Endothelial cell of umbilical vein (primary cell): ENCODE data around the gene LRP1. TPM values are rescaled to one million over a fixed set of nuclear protein-coding genes. Genes with fewer than 3 reads are reported as not detected.

Experiments used
- BruUV-seq: library from RNA; stranded (reverse); fragments of 400-500 nt; replicated peaks from 2 replicates; lab custom pipeline; 2021; lab: Mats Ljungman, UMichigan
- CTCF ChIA-PET: fragments of 300-600, 350-600 bp; sonication (Branson Sonifier 250); formaldehyde crosslinking; loops from one replicate; lab custom pipeline; 2021; ENCODE audit warnings: antibody characterized with exemption, inconsistent platforms; lab: Charles Lee
- POLR2A ChIA-PET: fragments of 300-600, 350-600 bp; sonication (Branson Sonifier 250); formaldehyde crosslinking; loops from one replicate; lab custom pipeline; 2021; ENCODE audit warnings: antibody characterized with exemption, inconsistent platforms; lab: Charles Lee
- DNase-seq: peaks from one replicate; pipeline ENCODE4 v3.0.0-alpha.2; 2011; ENCODE audit warnings: low read depth, low spot score
- FAIRE-seq: peaks from 2 replicates; lab custom pipeline; 2011; peaks lifted over from hg19 to GRCh38; lab: Jason Lieb, UNC
- H2AFZ ChIP-seq: 2 replicates; pipeline ENCODE4 v1.6.0; 2012; ENCODE audit warnings: low read depth, low read length, control low read depth, inconsistent platforms
- H3K27ac ChIP-seq: 2 replicates; pipeline ENCODE4 v1.5.1; 2011; ENCODE audit warnings: low read depth, mild to moderate bottlenecking, control low read depth, low read length, moderate library complexity; ENCODE audit not compliant: insufficient read depth
- H3K27me3 ChIP-seq, 2 experiments: 2 replicates each; pipeline versions ENCODE4 v1.6.0 to v1.6.1; 2011; ENCODE audit warnings: low read length in 2 of 2, mixed read lengths in 1 of 2; ENCODE audit not compliant: control insufficient read depth in 2 of 2, insufficient read depth in 2 of 2
- H3K36me3 ChIP-seq, 2 experiments: 2 replicates in 1 of 2; 3 replicates in 1 of 2; pipeline ENCODE4 v1.5.1; 2011; ENCODE audit warnings: low read length in 2 of 2, mild to moderate bottlenecking in 1 of 2, moderate library complexity in 1 of 2; ENCODE audit not compliant: control insufficient read depth in 2 of 2, insufficient read depth in 2 of 2; ENCODE audit errors: extremely low read depth in 1 of 2
- H3K4me1 ChIP-seq: 3 replicates; pipeline ENCODE4 v1.5.1; 2011; ENCODE audit warnings: mild to moderate bottlenecking, low read length; ENCODE audit not compliant: control insufficient read depth, insufficient read depth; ENCODE audit errors: extremely low read depth
- H3K4me2 ChIP-seq: 2 replicates; pipeline ENCODE4 v1.6.1; 2011; ENCODE audit warnings: low read length, control low read depth, mixed read lengths; ENCODE audit not compliant: insufficient read depth
- H3K4me3 ChIP-seq, 3 experiments: fragments of 200-600 bp in 1 of 3; sonication (generic), shearing (Covaris generic) in 1 of 3; replicated peaks in 1 of 3; 2 replicates each; pipeline ENCODE4 v1.5.1; 2011 to 2016; ENCODE audit warnings: control low read depth in 3 of 3, low read length in 3 of 3, mild to moderate bottlenecking in 2 of 3, inconsistent platforms in 1 of 3, low read depth in 1 of 3, moderate library complexity in 1 of 3; ENCODE audit not compliant: insufficient read depth in 1 of 3
- H3K79me2 ChIP-seq: 2 replicates; pipeline ENCODE4 v1.6.0; 2012; ENCODE audit warnings: low read length, inconsistent platforms; ENCODE audit not compliant: control insufficient read depth, insufficient read depth
- H3K9ac ChIP-seq: replicated peaks from 2 replicates; pipeline ENCODE3; 2011; ENCODE audit warnings: low read length, control low read depth; ENCODE audit not compliant: insufficient read depth; ENCODE audit errors: extremely low read depth
- H3K9me1 ChIP-seq: replicated peaks from 3 replicates; pipeline ENCODE4 v1.6.0; 2011; ENCODE audit warnings: mild to moderate bottlenecking, low read length; ENCODE audit not compliant: control insufficient read depth, insufficient read depth; ENCODE audit errors: extremely low read depth
- H3K9me3 ChIP-seq: replicated peaks from 2 replicates; pipeline ENCODE4 v1.5.1; 2012; ENCODE audit warnings: low read length, inconsistent platforms; ENCODE audit not compliant: control insufficient read depth, insufficient read depth
- H4K20me1 ChIP-seq: replicated peaks from 2 replicates; pipeline ENCODE3; 2011; ENCODE audit warnings: mild to moderate bottlenecking, low read length; ENCODE audit not compliant: control insufficient read depth, insufficient read depth; ENCODE audit errors: extremely low read depth
- CTCF ChIP-seq, 2 donors: IDR thresholded peaks; 1 replicate in 1 of 2; 2 replicates in 1 of 2; pipeline ENCODE4 v1.5.1; 2011; ENCODE audit warnings: low read length in 2 of 2, mild to moderate bottlenecking in 2 of 2, moderate library complexity in 2 of 2, control low read depth in 1 of 2, inconsistent platforms in 1 of 2, low read depth in 1 of 2; ENCODE audit not compliant: insufficient read depth in 1 of 2; ENCODE audit errors: extremely low read depth in 1 of 2
- EZH2 ChIP-seq: IDR thresholded peaks from 2 replicates; pipeline ENCODE4 v1.6.1; 2012; ENCODE audit warnings: borderline replicate concordance, low read depth, mild to moderate bottlenecking, moderate library complexity, low read length, inconsistent platforms; ENCODE audit not compliant: severe bottlenecking
- FOS ChIP-seq: IDR thresholded peaks from 2 replicates; pipeline ENCODE4 v1.6.1; 2011; ENCODE audit warnings: mild to moderate bottlenecking, low read length, moderate library complexity, borderline replicate concordance; ENCODE audit not compliant: insufficient read depth
- JUN ChIP-seq: IDR thresholded peaks from 2 replicates; pipeline ENCODE4 v1.6.1; 2011; ENCODE audit warnings: borderline replicate concordance, low read depth; ENCODE audit not compliant: insufficient read length, insufficient read depth
- MYC ChIP-seq: IDR thresholded peaks from one replicate; pipeline ENCODE4 v1.6.1; 2011; ENCODE audit warnings: mild to moderate bottlenecking, low read depth, low read length
- dilution Hi-C: fragments of 300-500 bp; cut with MboI; formaldehyde crosslinking; loops from one replicate; pipeline ENCODE4 v1.15.0; 2019; ENCODE audit warnings: low sequenced_read_pairs; ENCODE audit not compliant: extremely low pct_ligation_motif_present
- intact Hi-C: fragments of 100-400 bp; cut with micrococcal nuclease; formaldehyde crosslinking; loops from one replicate; pipeline ENCODE4 v1.10.0; 2022
- polyA plus RNA-seq, 4 experiments: library from polyadenylated mRNA; depleted of rRNA in 3 of 4; stranded (reverse) in 3 of 4; unstranded in 1 of 4; fragments of >200 nt; gene quantifications; 2 replicates each; pipeline versions ENCODE4 v1.2.1 to v1.2.3, GENCODE V29; 2011 to 2012; ENCODE audit warnings: missing spikeins in 1 of 4
- total RNA-seq: library from RNA; stranded (reverse); gene quantifications from 2 replicates; pipeline ENCODE4 v1.2.3, GENCODE V29; 2021
- TF ChIP-seq, protein P1 (sequence below): IDR thresholded peaks from 2 replicates; pipeline ENCODE4 v1.6.1; 2011; ENCODE audit not compliant: insufficient read depth, insufficient read length

Gene LRP1
- total and polyA plus RNA-seq, 2 donors (not counting 3 experiments of a cell fraction or from before 2014, with no cell fraction given): 1.6 to 4.6 TPM

GRCh38 chr12:57242329-57242690 lies 114.0 kb downstream of the LRP1 start:
- intact Hi-C loops (loop anchor here (5.0 kb wide), 2 partner anchors 115 to 130 kb away; partner anchors contain the start of genes LRP1 and STAT6), dilution Hi-C loops (no loop called here)
- H3K9ac ChIP-seq: no peak overlapping the region
- peaks cover 47 to 48% of the 10 kb centered on the region in 2 experiments for H3K27me3 ChIP-seq
- no peaks in the 10 kb centered on the region for H3K9me3 ChIP-seq
- CTCF ChIA-PET: interaction anchor here (0.7 to 10.7 kb wide), 31 partner anchors 9 to 1596 kb away, joined by 3 to 214 read pairs (median 5); partner anchors contain the start of genes ARHGEF25, GLI1, INHBE and NXPH4
- no TSS peak for BruUV-seq
- no peak overlapping the region for H3K4me2 ChIP-seq
- DNase-seq: no peak
- no peaks in the 10 kb centered on the region for H4K20me1 ChIP-seq
- no peaks in the 10 kb centered on the region for H3K9me1 ChIP-seq
- no peak overlapping the region for H3K4me3 ChIP-seq
- no peak overlapping the region for H2AFZ ChIP-seq
- no peaks in the 10 kb centered on the region for H3K36me3 ChIP-seq
- no peaks in the 10 kb centered on the region for H3K79me2 ChIP-seq
- TF ChIP-seq FOS: no peak
- H3K4me1 ChIP-seq: peaks cover 28% of the 10 kb centered on the region
- H3K27ac ChIP-seq: no peak overlapping the region
- POLR2A ChIA-PET: interaction anchor here (0.9 to 1.5 kb wide), 2 partner anchors 13 to 29 kb away, joined by 3 to 4 read pairs; partner anchors contain the start of gene SHMT2
- no peak for FAIRE-seq

DNA sequence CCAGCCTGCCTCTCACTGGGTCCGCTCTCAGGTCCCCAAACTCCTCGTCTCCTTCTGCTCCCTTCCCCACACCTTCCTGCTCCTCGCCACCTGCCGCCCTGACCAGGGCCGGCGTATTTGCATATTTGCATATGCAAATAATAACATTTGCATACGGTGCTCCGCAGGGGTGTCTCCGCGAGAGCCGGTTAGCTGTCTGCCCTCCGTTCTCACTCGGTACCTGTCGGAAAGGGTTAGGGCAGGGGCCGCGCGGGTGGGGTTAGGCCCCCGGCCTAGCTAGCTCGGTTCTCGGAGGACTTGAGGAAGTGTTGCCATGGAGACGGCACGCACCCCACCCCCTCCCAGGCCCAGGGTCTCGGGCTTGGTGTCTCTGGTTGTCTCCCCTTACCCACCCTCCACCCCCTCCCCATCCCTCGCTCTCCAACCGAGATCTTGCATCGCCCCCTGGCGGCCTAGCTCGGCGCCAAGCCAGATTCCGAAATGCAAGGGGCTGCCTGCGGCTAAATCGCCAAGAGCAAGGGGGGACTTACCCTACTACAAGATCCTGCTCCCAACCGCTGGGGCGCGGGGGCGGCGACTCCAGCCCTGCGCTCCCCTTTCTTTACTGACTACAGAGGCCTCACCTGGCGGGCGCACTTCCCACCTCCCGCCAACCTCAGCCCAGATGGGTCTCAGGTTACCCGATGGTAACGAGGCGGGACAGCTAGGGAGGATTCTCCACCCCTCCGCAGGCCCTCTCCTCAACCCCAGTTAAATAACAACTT lies 114.6 kb downstream of the LRP1 start:
- no peak overlapping the region for H3K9ac ChIP-seq
- H3K9me1 ChIP-seq: no peaks in the 10 kb centered on the region
- ChIA-PET POLR2A (interaction anchor here (0.9 to 1.5 kb wide), 2 partner anchors 13 to 29 kb away, joined by 3 to 4 read pairs; partner anchors contain the start of gene SHMT2), CTCF (interaction anchor here (0.7 to 10.7 kb wide), 35 partner anchors 9 to 1596 kb away, joined by 3 to 214 read pairs (median 5); partner anchors contain the start of genes ARHGEF25, GLI1, INHBE and NXPH4)
- H3K36me3 ChIP-seq: no peaks in the 10 kb centered on the region
- FAIRE-seq: peak; percentile 42
- H3K4me3 ChIP-seq: peak overlapping the region in 2 of 3 experiments; percentile 26
- intact Hi-C loops: loop anchor here (1.0 to 5.0 kb wide), 3 partner anchors 30 to 131 kb away; partner anchors contain the start of genes LRP1 and STAT6
- H2AFZ ChIP-seq: peak overlapping the region; percentile 22
- H3K9me3 ChIP-seq: no peaks in the 10 kb centered on the region
- peak overlapping the region; percentile 59 for H3K4me2 ChIP-seq
- TF ChIP-seq MYC (no peak), JUN (no peak), EZH2 (no peak), FOS (no peak), CTCF (IDR thresholded peaks at IDR 0.05; ENCODE audit: extremely low read depth in 1 of 2, insufficient read depth in 1 of 2, low read depth in 1 of 2, low read length in 2 of 2) (peak; percentile 54 to 88)
- TF ChIP-seq, protein P1, sequence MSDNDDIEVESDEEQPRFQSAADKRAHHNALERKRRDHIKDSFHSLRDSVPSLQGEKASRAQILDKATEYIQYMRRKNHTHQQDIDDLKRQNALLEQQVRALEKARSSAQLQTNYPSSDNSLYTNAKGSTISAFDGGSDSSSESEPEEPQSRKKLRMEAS: no peak
- DNase-seq: peak; percentile 53
- no peaks in the 10 kb centered on the region for H4K20me1 ChIP-seq
- no peaks in the 10 kb centered on the region for H3K79me2 ChIP-seq
- peaks cover 28% of the 10 kb centered on the region for H3K4me1 ChIP-seq
- dilution Hi-C loops: no loop called here
- no TSS peak for BruUV-seq
- H3K27ac ChIP-seq: no peak overlapping the region
- H3K27me3 ChIP-seq: peaks cover 42% of the 10 kb centered on the region in 2 experiments
